Calu3 (cell line): ENCODE data around the gene NUB1. TPM values are rescaled to one million over a fixed set of nuclear protein-coding genes. Genes with fewer than 3 reads are reported as not detected.

Source experiments
- BruUV-seq: library from RNA; stranded (reverse); fragments of 400-500 nt; replicated peaks from 2 replicates; lab custom pipeline; 2021; lab: Mats Ljungman, UMichigan
- CTCF ChIA-PET: fragments of 300-600 bp; sonication (Branson Sonifier 250); formaldehyde crosslinking; loops from one replicate; lab custom pipeline; 2022; ENCODE audit warnings: antibody characterized with exemption; lab: Charles Lee
- DNase-seq: peaks from one replicate; pipeline ENCODE4 v3.0.0; 2022
- H3K27ac Mint-ChIP-seq: one replicate; pipeline ENCODE4 v1.8.0; 2022; ENCODE audit warnings: mixed read lengths; ENCODE audit not compliant: unreplicated experiment
- H3K27me3 Mint-ChIP-seq: one replicate; pipeline ENCODE4 v1.8.0; 2022; ENCODE audit warnings: mixed read lengths; ENCODE audit not compliant: unreplicated experiment
- H3K36me3 Mint-ChIP-seq: one replicate; pipeline ENCODE4 v1.8.0; 2022; ENCODE audit warnings: mild to moderate bottlenecking, moderate library complexity, mixed read lengths; ENCODE audit not compliant: insufficient read depth, unreplicated experiment
- H3K4me1 Mint-ChIP-seq: one replicate; pipeline ENCODE4 v1.8.0; 2022; ENCODE audit warnings: mild to moderate bottlenecking, low read depth, mixed read lengths; ENCODE audit not compliant: unreplicated experiment
- H3K4me3 Mint-ChIP-seq: one replicate; pipeline ENCODE4 v1.8.0; 2022; ENCODE audit warnings: mild to moderate bottlenecking, low read depth, moderate library complexity, mixed read lengths; ENCODE audit not compliant: unreplicated experiment
- H3K9me3 Mint-ChIP-seq: one replicate; pipeline ENCODE4 v1.8.0; 2022; ENCODE audit warnings: low read depth, mixed read lengths; ENCODE audit not compliant: unreplicated experiment
- CTCF ChIP-seq: fragments of 200-600 bp; IDR thresholded peaks from one replicate; pipeline ENCODE4 v1.8.0; 2022; ENCODE audit warnings: antibody characterized with exemption; ENCODE audit not compliant: unreplicated experiment
- intact Hi-C: fragments of 100-400 bp; cut with micrococcal nuclease; formaldehyde crosslinking; loops from one replicate; pipeline ENCODE4 v1.10.0; 2022; ENCODE audit not compliant: unreplicated experiment
- total RNA-seq: library from RNA; stranded (reverse); gene quantifications from 2 replicates; pipeline ENCODE4 v1.2.3, GENCODE V29; 2022

NUB1 gene
- total RNA-seq, 1 experiment from 2014 or later = 56.2 TPM

DNA sequence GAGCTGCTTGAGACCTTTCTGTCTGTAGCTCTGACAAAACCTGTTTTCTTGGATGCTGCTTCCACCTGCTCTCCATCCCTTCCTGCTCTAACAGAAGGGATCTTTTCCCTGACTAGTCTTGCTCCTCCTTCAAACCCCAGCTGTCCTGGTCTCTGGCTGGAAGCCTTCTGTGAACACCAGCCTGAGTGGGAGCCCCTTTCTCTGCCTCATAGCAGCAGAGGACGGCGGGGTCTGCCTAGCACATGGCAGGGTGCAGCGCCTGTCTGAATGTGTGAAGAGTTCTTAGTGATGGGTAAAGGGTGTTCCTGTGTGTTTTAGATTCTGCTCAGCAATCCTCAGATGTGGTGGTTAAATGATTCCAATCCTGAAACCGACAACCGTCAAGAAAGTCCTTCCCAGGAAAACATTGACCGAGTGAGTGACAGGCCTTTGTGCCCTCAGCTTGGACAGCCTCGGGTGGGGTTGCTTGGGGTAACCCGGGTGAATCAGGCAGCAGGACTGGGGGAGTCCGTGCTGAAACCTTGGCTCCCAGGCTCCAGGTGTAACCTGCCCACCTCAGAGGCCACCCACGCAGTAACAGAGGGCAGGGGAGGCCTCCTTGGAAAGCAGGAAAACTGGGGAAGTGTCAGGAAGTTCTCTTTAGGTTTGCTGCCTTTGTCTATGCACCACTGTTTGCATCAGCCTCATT lies 34.1 kb downstream of the NUB1 start:
- Mint-ChIP-seq H3K9me3 (no peaks in the 10 kb centered on the region), H3K4me1 (no peaks in the 10 kb centered on the region), H3K4me3 (no peak overlapping the region), H3K36me3 (peaks cover 4% of the 10 kb centered on the region), H3K27ac (no peak overlapping the region), H3K27me3 (no peaks in the 10 kb centered on the region)
- DNase-seq = no peak
- CTCF ChIA-PET = no interaction called here
- intact Hi-C loops = no loop called here
- no TSS peak for BruUV-seq
- no peak for TF ChIP-seq CTCF

GRCh38 chr7:151376218-151376902 lies 34.7 kb downstream of the NUB1 start:
- CTCF ChIA-PET = interaction anchor here (0.7 kb wide), 1 partner anchor 72 kb away, joined by 3 read pairs; no protein-coding TSS in a partner anchor

DNA sequence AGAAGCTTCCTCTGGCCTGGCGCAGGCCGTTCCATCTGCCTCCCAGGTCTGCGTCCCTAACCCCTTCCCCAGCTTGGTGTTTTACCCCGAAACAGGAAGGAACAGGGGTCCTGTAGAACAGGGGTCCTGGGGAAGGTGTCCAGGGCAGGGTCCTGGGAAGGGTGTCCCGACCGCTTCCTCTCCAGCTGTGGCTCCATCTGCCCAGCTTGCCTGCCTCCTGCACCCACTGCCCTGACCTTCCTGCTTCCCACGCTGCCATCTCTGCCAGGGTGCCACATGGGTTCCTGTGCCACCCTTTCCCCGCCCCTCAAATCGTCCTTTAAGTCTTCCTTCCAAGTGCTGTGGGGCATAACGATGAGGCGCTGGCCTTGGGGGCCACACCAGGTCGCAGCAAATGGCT lies 35.8 kb downstream of the NUB1 start:
- Mint-ChIP-seq H3K27ac (no peak overlapping the region), H3K4me3 (no peak overlapping the region), H3K9me3 (no peaks in the 10 kb centered on the region), H3K36me3 (peaks cover 8% of the 10 kb centered on the region), H3K27me3 (peaks cover 9% of the 10 kb centered on the region), H3K4me1 (no peaks in the 10 kb centered on the region)
- CTCF ChIA-PET = interaction anchor here (0.7 kb wide), 1 partner anchor 71 kb away, joined by 3 read pairs; no protein-coding TSS in a partner anchor
- intact Hi-C loops = no loop called here
- no peak for DNase-seq
- no peak for TF ChIP-seq CTCF
- BruUV-seq = no TSS peak

More at GRCh38 chr7:151376218-151376902, 34.7 kb downstream of the NUB1 start:
- intact Hi-C loops = no loop called here
- no TSS peak for BruUV-seq
- Mint-ChIP-seq H3K36me3 (peaks cover 8% of the 10 kb centered on the region), H3K4me1 (no peaks in the 10 kb centered on the region), H3K27ac (no peak overlapping the region), H3K27me3 (no peaks in the 10 kb centered on the region), H3K4me3 (no peak overlapping the region), H3K9me3 (no peaks in the 10 kb centered on the region)
- TF ChIP-seq CTCF = no peak
- no peak for DNase-seq

GRCh38 chr7:151378011-151378410 lies 36.4 kb downstream of the NUB1 start:
- peaks cover 8% of the 10 kb centered on the region for H3K36me3 Mint-ChIP-seq
- H3K4me1 Mint-ChIP-seq = no peaks in the 10 kb centered on the region
- no peak overlapping the region for H3K4me3 Mint-ChIP-seq
- no peak overlapping the region for H3K27ac Mint-ChIP-seq
- intact Hi-C loops = no loop called here
- DNase-seq = no peak
- BruUV-seq = TSS peak; percentile 80
- peaks cover 15% of the 10 kb centered on the region for H3K27me3 Mint-ChIP-seq
- no peak for TF ChIP-seq CTCF
- CTCF ChIA-PET = no interaction called here
- no peaks in the 10 kb centered on the region for H3K9me3 Mint-ChIP-seq
